Measurements from ENCODE around the gene HNRNPAB.
"Not testable (repeated sequence)": the region's sequence is repeated elsewhere in the genome, so short reads cannot be mapped to it uniquely, and the experiment has no call there.

HNRNPAB gene

DNA sequence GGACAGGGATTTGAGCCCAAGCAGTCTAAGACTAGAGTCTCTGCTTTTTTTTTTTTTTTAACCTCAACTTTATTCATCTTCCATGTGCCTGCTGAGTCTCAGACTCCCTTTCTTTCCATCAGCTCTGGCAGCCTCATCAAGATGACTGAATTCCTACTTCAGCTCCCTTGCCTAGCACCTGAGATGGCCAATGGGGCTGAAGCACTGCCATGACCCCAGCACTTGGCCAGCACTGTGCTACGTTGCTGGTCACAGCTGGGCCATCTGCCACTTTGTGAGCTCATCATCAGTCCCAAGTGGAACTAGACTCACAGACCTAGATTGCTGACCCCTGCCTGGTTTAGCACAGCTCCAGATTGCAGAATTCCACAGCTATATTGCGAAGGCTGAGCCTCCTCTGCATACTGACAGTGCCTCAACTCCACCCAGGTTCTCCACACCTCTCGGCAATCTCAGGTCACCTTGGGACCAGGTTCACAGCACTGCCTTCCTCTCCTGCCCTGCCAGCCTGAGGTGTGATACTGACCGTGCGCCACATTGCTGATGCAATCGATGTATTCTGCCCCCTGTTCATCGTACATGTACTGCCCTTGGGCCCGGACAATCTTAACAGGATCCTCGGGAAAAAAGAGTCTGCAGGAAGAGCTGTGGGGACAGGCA, 26.7 kb downstream of the HNRNPAB start:
- DNase-seq (ENCODE audit: low spot score), result no peak

- DNase-seq (ENCODE audit: low spot score), result no peak
Observed at GRCh38 chr5:178231539-178232123, 27.3 kb downstream of the HNRNPAB start.

GRCh38 chr5:178232124-178232919, 28.0 kb downstream of the HNRNPAB start, which contains the start of gene PHYKPL:
PHYKPL (minus strand) TSS chr5:178232802; CDS start chr5:178232550, 252 bp downstream.
- peak; percentile 88 for DNase-seq (ENCODE audit: low spot score)

DNA sequence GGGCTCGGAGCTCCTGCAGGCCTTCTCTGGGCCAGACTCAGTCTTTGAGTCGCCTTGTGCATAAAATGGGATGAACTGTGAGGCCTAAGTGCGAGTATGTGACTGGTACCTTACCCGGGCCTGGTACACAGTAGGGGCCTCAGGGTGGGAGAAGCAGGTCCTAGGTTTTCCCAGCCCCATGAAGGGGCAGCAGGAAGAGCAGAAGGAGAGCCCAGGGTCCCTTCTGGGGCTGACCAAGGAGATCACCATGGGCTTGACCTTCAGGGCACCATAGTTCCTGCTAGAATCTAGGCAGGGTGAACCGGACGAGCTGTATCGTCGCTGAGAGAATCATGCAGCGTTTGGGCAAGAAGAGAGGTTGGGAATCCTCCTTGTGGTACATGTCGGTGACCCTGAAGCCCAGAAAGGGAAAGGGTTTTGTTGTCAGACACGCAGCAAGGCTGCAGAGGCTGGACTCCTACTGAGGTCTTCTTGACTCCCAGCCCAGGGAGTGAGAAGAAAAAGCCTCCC, 28.6 kb downstream of the HNRNPAB start:
- no peak for DNase-seq (ENCODE audit: low spot score)

DNA sequence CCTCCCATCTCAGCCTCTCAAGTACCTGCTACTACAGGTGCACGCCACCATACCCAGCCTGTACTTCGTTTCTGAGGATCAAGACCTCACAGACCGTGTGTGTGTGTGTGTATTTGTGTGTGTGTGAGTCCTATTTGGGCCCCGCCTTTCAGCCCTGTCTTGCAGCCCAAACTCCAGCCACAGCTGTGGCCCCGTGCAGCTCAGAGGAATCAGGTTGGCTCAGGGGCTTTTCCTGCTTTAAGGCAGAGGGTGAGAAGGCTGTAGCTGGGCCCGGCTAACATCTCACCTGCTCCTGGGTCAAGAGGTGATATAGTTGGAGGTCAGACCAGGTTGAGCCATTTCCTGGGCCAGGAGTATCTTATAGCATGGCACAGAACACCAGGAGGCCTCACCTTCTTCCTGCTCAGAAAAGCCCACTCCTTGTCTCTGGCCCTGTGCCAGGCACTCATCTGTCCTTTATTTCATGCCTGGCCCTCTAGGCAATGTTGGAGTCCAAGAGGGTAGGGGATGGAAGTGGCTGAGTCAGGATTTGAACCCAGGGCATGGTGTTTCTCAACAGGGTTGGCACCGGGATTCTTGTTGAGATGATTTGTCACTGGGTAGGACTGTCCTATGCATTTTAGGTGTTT, 29.9 kb downstream of the HNRNPAB start:
- no peak for DNase-seq (ENCODE audit: low spot score)

- peak; percentile 80 for DNase-seq (ENCODE audit: low spot score)
Observed at GRCh38 chr5:178234750-178235587, 30.6 kb downstream of the HNRNPAB start.

GRCh38 chr5:178235588-178235974, 31.2 kb downstream of the HNRNPAB start:
- DNase-seq (ENCODE audit: low spot score), result no peak

DNA sequence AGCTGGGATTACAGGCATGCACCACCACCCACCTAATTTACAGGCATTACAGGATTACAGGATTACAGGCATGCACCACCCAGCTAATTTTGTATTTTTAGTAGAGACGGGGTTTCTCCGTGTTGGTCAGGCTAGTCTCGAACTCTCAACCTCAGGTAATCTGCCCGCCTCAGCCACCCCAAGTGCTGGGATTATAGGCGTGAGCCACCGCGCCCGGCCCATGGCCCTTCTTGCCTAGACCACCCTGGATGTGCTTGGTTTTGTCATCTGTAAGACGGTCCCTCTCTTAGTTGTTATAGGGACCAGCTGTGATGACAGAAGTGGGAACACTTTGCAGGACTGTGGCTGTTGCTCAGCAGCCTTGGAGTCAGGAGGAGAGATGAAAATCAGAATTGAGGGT, 31.8 kb downstream of the HNRNPAB start:
- DNase-seq (ENCODE audit: low spot score), result no peak

GRCh38 chr5:178236679-178237078, 32.3 kb downstream of the HNRNPAB start:
- DNase-seq (ENCODE audit: low spot score), result no peak

- DNase-seq (ENCODE audit: low spot score), result no peak
Observed at GRCh38 chr5:178237431-178238312, 33.3 kb downstream of the HNRNPAB start.

DNA sequence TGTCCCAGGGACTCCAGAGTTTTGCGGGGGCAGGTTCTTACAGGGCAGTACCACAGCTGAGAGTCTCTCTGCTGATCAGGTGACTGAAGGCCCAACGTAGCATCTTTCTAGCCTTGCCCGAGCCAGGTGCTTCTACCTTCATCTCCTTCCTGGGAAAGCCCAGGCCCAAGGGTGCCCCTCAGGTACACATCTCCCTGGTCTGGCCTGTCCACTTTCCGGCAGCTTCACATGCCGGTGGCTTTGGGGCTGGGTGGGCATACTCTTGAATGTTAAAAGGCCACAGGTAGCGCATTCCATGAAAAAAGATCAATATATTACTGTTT, 33.9 kb downstream of the HNRNPAB start:
- DNase-seq (ENCODE audit: low spot score), result no peak

DNA sequence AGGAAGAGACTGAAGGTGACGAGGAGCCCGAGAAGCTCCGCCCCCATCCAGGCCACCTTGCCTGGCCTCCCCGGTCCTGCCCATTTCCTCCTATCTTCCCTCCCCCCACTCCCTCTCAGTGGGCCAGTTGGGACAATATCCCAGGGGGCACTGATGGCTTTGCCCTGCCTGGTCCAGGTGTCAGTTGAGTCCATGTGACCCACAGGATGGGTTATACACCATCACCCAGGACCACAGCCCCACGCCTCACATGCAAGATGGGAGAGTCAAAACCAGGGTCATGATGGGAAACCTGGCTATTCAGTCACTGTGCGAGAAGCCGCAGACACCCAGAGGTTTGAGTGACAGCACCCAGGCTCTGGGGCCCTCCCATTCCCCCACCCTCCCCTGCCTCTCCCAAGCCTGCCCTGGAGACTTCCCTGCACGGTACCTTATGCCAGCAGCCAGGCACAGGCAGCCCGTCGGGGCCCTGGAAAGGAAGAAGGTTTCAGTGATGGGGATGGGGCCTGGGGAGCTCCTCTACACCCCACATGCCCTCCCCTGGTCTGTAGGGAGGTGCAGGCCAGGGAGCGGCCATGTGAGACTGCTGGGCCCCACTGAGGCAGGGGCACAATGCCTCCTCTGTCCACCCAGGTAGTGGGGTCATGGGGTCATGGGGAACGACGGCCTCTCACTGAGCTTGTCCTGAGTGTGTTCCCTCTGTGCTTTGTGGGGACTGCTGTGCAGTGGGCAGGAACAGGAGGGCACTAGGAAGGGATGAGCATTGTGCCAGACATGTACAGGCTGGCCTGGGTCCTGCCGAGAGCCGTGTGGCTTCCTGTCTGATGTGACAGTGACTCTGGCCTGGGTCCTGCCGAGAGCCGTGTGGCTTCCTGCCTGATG, 34.6 kb downstream of the HNRNPAB start:
- no peak for DNase-seq (ENCODE audit: low spot score)

GRCh38 chr5:178239626-178240301, 35.4 kb downstream of the HNRNPAB start:
- not testable (repeated sequence) for DNase-seq (ENCODE audit: low spot score)

- no peak for DNase-seq (ENCODE audit: low spot score)
Observed at GRCh38 chr5:178240341-178240741, 36.0 kb downstream of the HNRNPAB start.

DNA sequence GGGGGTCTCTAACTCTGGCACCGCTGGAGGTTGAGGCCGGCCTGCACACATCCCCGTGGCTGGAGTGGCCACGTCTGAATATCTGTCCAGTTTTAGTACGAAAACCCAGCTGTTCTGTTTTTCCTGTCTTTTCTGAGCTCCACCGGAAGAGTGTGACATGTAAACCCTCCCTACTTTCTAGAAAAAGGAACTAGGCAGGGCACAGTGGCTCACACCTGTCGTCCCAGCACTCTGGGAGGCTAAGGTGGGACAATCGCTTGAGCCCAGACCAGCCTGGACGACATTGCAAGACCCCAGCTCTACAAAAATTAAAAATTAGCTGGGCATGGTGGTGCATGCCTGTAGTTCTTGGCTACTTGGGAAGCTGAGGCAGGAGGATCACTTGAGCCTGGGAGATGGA, 36.4 kb downstream of the HNRNPAB start:
- no peak for DNase-seq (ENCODE audit: low spot score)

DNA sequence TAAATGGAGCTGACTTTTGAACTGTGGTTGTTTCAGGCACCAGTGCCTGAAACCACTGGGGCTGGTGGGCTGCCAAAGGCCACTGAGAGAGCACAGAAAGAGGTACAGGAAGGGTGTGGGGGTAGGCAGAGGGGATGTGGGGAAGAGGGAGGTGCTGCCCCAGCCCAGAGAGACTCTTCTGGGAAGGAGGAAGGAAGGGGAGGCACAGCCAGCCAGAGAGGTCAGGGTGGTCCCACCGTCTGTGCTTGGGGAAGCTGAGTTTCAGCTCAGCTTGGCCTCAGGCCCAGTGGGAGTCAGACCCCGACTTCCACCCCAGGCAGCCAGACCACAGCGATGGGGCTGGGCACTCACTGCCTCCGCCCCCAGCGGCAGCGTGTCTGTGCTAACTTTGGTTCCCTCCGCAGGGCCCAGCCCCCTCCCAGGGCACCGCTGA, 36.9 kb downstream of the HNRNPAB start:
- no peak for DNase-seq (ENCODE audit: low spot score)

GRCh38 chr5:178241688-178242231, 37.4 kb downstream of the HNRNPAB start:
- no peak for DNase-seq (ENCODE audit: low spot score)

GRCh38 chr5:178242416-178242815, 38.1 kb downstream of the HNRNPAB start:
- DNase-seq (ENCODE audit: low spot score), result no peak

DNA sequence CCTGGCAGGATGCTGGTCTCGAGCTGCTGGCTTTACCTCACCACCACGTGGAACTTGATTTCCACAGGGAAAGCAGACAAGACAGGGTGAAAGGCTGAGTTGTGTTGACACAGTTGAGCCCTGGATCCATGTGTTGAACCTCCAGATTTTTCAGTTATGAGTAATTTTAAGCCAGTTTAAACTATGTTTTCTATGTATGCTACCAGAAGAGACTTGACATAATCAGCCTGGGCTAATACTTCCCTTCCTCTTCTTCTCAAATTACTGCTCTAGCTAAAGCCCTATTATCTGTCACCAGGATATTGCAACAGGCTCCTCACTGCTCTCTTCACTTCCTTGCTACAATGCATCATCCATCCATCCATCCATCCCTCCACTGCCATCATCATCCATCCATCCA, 40.2 kb downstream of the HNRNPAB start:
- no peak for DNase-seq (ENCODE audit: low spot score)

Measured in D341Med (cell line).